ENCODE data around the gene CELF2.
"Not testable (repeated sequence)": the region's sequence is repeated elsewhere in the genome, so short reads cannot be mapped to it uniquely, and the experiment has no call there.

Gene CELF2

GRCh38 chr10:11353006-11353896 is 335.6 kb downstream of the CELF2 start:
- DNase-seq (ENCODE audit: low read depth, low spot score) = no peak
- H3K27ac ChIP-seq = no peak overlapping the region

DNA sequence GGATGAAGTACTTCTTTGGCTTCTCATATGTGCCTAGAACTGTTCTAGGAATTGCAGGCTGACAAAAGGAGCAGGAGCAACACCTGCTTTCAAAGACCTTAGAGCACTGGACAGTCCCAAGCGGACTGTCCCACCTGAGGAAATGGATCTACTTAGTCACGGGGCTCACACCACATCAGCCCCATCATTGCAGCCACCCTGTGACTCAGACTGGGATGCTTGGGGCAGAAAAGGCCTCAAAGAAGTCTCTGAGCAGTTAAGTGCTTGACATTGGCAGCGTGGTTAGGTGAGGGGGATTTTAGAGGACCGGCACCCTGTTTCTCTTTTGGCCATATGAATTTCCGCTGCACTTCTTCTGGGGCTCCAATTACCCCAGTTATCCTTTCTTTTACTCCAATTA is 337.2 kb downstream of the CELF2 start:
- no peak for DNase-seq (ENCODE audit: low read depth, low spot score)
- H3K27ac ChIP-seq = no peak overlapping the region

GRCh38 chr10:11355592-11355991 is 337.9 kb downstream of the CELF2 start:
- DNase-seq (ENCODE audit: low read depth, low spot score) = no peak
- no peak overlapping the region for H3K27ac ChIP-seq

- H3K27ac ChIP-seq = no peak overlapping the region
- no peak for DNase-seq (ENCODE audit: low read depth, low spot score)
Measured at GRCh38 chr10:11357439-11357838, 339.8 kb downstream of the CELF2 start.

GRCh38 chr10:11358011-11358410 is 340.3 kb downstream of the CELF2 start:
- no peak overlapping the region for H3K27ac ChIP-seq
- DNase-seq (ENCODE audit: low read depth, low spot score) = no peak

DNA sequence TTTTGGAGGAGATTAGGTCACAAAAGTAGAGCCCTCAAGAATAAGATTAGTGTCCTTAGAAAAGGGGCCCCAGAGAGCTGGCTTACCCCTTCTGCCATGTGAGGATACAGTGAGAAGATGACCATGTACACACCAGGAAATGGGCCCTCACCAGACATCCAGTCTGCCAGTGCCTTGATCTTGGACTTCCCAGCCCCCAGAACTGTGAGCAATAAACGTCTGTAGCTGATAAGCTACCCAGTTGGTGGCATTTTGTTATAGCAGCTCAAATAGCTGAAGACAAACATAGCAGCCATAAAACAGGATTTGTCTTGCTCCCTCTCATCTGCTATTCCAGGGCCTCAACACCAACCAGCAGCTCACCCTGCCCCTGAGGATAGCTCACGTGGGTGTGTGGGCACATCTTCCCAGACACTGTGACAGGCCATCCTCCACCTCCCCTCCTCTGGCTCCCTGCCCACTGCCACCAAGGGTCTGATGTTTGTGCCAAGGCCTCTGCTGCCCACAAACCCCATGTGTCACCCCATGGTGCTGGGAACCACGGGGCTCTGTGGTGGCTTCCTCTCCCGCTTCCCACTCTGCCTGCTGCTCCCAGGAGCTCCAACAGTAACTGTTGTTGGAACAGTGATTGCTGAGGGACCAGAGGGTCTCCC is 341.4 kb downstream of the CELF2 start:
- no peak for DNase-seq (ENCODE audit: low read depth, low spot score)
- no peak overlapping the region for H3K27ac ChIP-seq

DNA sequence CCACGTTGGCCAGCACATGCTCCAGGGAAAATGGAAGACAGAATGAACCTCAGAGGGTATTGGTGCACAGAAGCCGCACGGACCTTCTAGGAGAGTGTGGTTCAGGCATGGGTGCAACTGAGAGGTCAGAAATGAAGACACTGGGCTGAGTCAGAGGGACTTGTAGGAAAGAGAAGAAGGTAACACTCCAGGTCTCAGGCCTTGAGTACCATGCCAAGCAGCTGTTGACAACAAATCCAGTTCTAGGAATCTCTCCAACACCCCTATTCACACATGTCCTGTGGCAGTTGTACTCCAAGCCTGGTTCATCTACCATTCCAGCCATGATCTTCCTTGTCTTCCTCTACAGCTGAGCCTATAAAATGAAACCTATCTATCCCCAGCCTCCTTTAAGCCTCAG is 342.2 kb downstream of the CELF2 start:
- H3K27ac ChIP-seq = no peak overlapping the region
- DNase-seq (ENCODE audit: low read depth, low spot score) = no peak

GRCh38 chr10:11363497-11363896 is 345.8 kb downstream of the CELF2 start:
- no peak for DNase-seq (ENCODE audit: low read depth, low spot score)
- no peak overlapping the region for H3K27ac ChIP-seq

DNA sequence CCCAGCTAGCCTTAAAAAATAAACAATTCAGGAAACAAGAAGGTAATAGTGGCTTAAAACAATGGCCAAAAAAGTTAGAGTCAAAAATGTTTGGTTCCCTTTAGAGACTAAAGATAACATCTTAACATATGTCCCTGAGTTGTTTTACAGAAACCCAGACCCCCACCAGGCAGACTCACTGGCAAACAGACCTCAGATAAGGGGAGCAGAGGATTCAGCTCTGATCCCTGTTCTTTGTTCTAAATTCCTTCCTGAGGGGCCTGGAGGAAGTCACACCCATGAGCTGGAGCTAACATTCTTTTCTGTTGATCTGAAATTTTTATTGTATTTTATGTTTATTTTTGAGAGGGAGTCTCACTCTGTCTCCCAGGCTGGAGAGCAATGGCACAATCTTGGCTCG is 346.6 kb downstream of the CELF2 start:
- DNase-seq (ENCODE audit: low read depth, low spot score) = no peak
- no peak overlapping the region for H3K27ac ChIP-seq

GRCh38 chr10:11366889-11367288 is 349.2 kb downstream of the CELF2 start:
- H3K27ac ChIP-seq; DNase-seq (ENCODE audit: low read depth, low spot score): not testable (repeated sequence)

DNA sequence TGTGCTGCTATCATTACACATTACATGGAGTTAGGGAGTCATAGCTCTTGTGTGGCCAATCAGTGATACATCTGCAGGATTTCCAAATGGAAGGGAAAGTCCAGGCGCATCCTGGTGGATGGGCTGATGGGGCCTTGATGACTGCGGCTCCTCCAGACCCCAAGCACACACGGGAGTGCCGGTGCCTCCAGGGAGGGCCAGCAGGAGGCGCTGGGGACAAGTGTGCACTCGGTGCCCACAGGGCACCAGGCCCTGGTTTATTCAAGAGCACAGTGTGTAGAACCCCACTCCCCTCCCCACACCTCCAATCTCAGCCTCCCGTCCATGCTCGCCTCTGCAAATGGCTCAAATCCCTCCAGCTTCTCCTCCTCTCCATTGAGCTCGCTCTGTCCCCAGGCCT is 349.8 kb downstream of the CELF2 start:
- no peak for DNase-seq (ENCODE audit: low read depth, low spot score)
- H3K27ac ChIP-seq = no peak overlapping the region

GRCh38 chr10:11373717-11374171 is 356.1 kb downstream of the CELF2 start:
- no peak for DNase-seq (ENCODE audit: low read depth, low spot score)

GRCh38 chr10:11377267-11377666 is 359.6 kb downstream of the CELF2 start:
- no peak overlapping the region for H3K27ac ChIP-seq
- no peak for DNase-seq (ENCODE audit: low read depth, low spot score)

More at GRCh38 chr10:11373717-11374171, 356.1 kb downstream of the CELF2 start:
- no peak overlapping the region for H3K27ac ChIP-seq

DNA sequence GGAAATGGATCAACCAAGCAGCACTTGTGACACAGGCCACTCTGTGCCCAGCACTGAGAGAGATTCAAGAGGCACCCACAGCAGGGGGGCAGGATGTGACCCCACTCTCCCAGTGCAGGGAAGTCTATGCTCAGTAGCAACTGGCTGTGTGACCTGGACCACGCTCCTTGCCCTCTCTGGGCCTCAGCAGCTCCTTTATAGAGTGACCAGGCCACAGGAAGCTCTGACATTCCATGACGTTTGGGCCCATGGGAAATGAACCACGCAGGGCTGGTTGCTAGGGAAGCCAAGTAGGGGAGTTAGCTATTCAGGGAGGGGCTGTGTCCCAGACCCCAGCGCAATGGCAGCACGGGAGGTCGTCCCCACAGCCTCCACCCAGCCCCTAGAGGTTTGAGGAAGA is 361.2 kb downstream of the CELF2 start:
- DNase-seq (ENCODE audit: low read depth, low spot score) = no peak
- no peak overlapping the region for H3K27ac ChIP-seq

- no peak for DNase-seq (ENCODE audit: low read depth, low spot score)
- no peak overlapping the region for H3K27ac ChIP-seq
Measured at GRCh38 chr10:11379771-11380170, 362.1 kb downstream of the CELF2 start.

- no peak for DNase-seq (ENCODE audit: low read depth, low spot score)
Measured at GRCh38 chr10:11381023-11381422, 363.4 kb downstream of the CELF2 start.

DNA sequence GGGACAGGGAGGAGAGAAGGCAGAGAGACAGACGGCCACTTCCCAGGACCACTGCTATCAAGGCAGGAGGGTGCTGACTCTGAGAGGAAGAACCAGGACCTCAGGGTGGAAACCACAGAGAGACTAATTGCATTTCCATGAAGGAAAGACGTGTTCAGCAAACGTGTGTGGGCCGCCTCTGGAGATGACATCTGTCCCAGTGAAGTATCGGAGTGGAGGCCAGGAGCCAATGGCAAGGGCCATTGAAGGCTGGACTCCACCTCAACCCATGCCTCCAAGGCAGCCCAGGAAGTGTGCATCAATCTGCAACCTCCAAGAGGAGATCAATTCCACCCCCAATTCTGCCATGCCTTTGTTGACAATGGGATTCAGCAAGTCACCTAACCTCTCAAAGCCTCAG is 363.8 kb downstream of the CELF2 start:
- no peak overlapping the region for H3K27ac ChIP-seq
- DNase-seq (ENCODE audit: low read depth, low spot score) = no peak

More at GRCh38 chr10:11381023-11381422, 363.4 kb downstream of the CELF2 start:
- H3K27ac ChIP-seq = no peak overlapping the region

DNA sequence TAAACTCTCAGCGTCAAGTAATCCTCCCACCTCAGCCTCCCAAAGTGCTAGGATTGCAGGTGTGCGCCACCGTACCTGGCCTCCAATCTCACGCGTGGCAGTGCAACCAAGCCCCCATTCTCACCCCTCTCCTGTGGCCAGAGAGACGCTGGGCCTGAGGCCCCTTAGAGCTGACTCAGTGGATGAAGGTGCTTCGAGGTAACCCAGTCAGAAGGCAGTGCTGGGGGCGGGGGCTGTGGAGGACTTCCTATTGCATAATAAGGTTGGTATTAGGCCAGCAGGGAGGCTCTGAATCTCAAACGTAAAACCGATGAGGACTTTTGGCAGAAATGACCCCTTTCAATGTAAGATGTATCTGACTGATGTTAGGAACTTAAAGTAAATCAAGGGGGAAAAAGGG is 364.5 kb downstream of the CELF2 start:
- H3K27ac ChIP-seq = no peak overlapping the region
- DNase-seq (ENCODE audit: low read depth, low spot score) = no peak

- H3K27ac ChIP-seq = no peak overlapping the region
- DNase-seq (ENCODE audit: low read depth, low spot score) = no peak
Measured at GRCh38 chr10:11386044-11386443, 368.4 kb downstream of the CELF2 start.
